ENCODE data around the gene EPHB4.

Gene EPHB4

GRCh38 chr7:100854146-100854895, 27.0 kb upstream of the EPHB4 start:
- DNase-seq = no peak

GRCh38 chr7:100852048-100852872, 24.9 kb upstream of the EPHB4 start, which contains the start of gene SLC12A9:
Gene SLC12A9, plus strand, starts transcription at chr7:100852713. Its CDS starts 1,485 bp downstream, at chr7:100854198.
- peak; percentile 85 for DNase-seq

- DNase-seq = no peak
Measured at GRCh38 chr7:100847360-100847759, 20.0 kb upstream of the EPHB4 start.

- DNase-seq = no peak
Measured at GRCh38 chr7:100840470-100841100, 13.3 kb upstream of the EPHB4 start.

GRCh38 chr7:100839361-100839760, 12.0 kb upstream of the EPHB4 start:
- no peak for DNase-seq

- no peak for DNase-seq
Measured at GRCh38 chr7:100837099-100837836, 9.9 kb upstream of the EPHB4 start.

GRCh38 chr7:100836812-100837098, 9.4 kb upstream of the EPHB4 start:
- no peak for DNase-seq

- DNase-seq = no peak
Measured at GRCh38 chr7:100835903-100836811, 8.8 kb upstream of the EPHB4 start.

GRCh38 chr7:100832281-100832633, 4.9 kb upstream of the EPHB4 start:
- no peak for DNase-seq

- no peak for DNase-seq
Measured at GRCh38 chr7:100830396-100830795, 3.1 kb upstream of the EPHB4 start.

GRCh38 chr7:100829150-100829716, 1.9 kb upstream of the EPHB4 start:
- DNase-seq = no peak

- no peak for DNase-seq
Measured at GRCh38 chr7:100826514-100827329, 601 bp downstream of the EPHB4 start.

GRCh38 chr7:100825751-100826513, 1.4 kb downstream of the EPHB4 start:
- DNase-seq = no peak

- no peak for DNase-seq
Measured at GRCh38 chr7:100825215-100825671, 2.1 kb downstream of the EPHB4 start.

GRCh38 chr7:100824499-100825214, 2.7 kb downstream of the EPHB4 start:
- DNase-seq = no peak

- DNase-seq = no peak
Measured at GRCh38 chr7:100823534-100823933, 3.8 kb downstream of the EPHB4 start.

GRCh38 chr7:100823140-100823525, 4.2 kb downstream of the EPHB4 start:
- no peak for DNase-seq

GRCh38 chr7:100822236-100823139, 4.8 kb downstream of the EPHB4 start:
- no peak for DNase-seq

Measured in DMS79 treated with DMSO at 0.1 percent for 48 hours (cell line).